ENCODE measurements around the gene SLC43A2. TPM values are rescaled to one million over a fixed set of nuclear protein-coding genes. Genes with fewer than 3 reads are reported as not detected.
A peak's percentile ranks its signal among the peaks of the same experiment; 100 is the strongest.

Gene SLC43A2
- polyA plus RNA-seq, 1 donor (not counting 4 experiments of a cell fraction or from before 2014, with no cell fraction given), result 12.7 TPM

GRCh38 chr17:1629504-1630310, 1.1 kb upstream of the SLC43A2 start:
- peak overlapping the region; percentile 74 to 76 (median 76) for H3K4me3 ChIP-seq (ENCODE audit: control insufficient read depth in 2 of 3, extremely low read depth in 1 of 3, insufficient read depth in 2 of 3, low read depth in 1 of 3, low read length in 3 of 3)
- no peaks in the 10 kb centered on the region for H3K79me2 ChIP-seq (ENCODE audit: control insufficient read depth, insufficient read depth, low read length)
- no peaks in the 10 kb centered on the region for H4K20me1 ChIP-seq (ENCODE audit: control insufficient read depth, extremely low read depth, insufficient read depth, low read length)
- H3K27ac ChIP-seq (ENCODE audit: control insufficient read depth, insufficient read depth, low read length), result no peak overlapping the region
- dilution Hi-C loops (cut with MboI; ENCODE audit: extremely low pct_ligation_motif_present, low sequenced_read_pairs), result no loop called here
- peak overlapping the region; percentile 95 for H3K4me2 ChIP-seq (ENCODE audit: control insufficient read depth, extremely low read depth, insufficient read depth, low read depth, low read length)
- H3K9me3 ChIP-seq (ENCODE audit: control insufficient read depth, low read depth, low read length), result no peaks in the 10 kb centered on the region
- peak overlapping the region; percentile 84 for H2AFZ ChIP-seq (ENCODE audit: control insufficient read depth, low read length)
- H3K9me1 ChIP-seq (ENCODE audit: control insufficient read depth, extremely low read depth, insufficient read depth, low read length), result no peaks in the 10 kb centered on the region
- H3K9ac ChIP-seq (ENCODE audit: control insufficient read depth, extremely low read depth, insufficient read depth, low read length), result peak overlapping the region; percentile 73
- H3K36me3 ChIP-seq (ENCODE audit: control insufficient read depth in 2 of 2, extremely low read depth in 1 of 2, insufficient read depth in 2 of 2, low read length in 2 of 2), result peaks cover 0 to 5% of the 10 kb centered on the region in 2 experiments
- FAIRE-seq (no peak), DNase-seq (ENCODE audit: low read depth, low spot score) (no peak)
- peaks cover 8% of the 10 kb centered on the region for H3K4me1 ChIP-seq (ENCODE audit: control insufficient read depth, extremely low read depth, insufficient read depth, low read length)
- peaks cover 6% of the 10 kb centered on the region for H3K27me3 ChIP-seq (ENCODE audit: control insufficient read depth, extremely low read depth, insufficient read depth, low read length)
- TF ChIP-seq, protein P1, sequence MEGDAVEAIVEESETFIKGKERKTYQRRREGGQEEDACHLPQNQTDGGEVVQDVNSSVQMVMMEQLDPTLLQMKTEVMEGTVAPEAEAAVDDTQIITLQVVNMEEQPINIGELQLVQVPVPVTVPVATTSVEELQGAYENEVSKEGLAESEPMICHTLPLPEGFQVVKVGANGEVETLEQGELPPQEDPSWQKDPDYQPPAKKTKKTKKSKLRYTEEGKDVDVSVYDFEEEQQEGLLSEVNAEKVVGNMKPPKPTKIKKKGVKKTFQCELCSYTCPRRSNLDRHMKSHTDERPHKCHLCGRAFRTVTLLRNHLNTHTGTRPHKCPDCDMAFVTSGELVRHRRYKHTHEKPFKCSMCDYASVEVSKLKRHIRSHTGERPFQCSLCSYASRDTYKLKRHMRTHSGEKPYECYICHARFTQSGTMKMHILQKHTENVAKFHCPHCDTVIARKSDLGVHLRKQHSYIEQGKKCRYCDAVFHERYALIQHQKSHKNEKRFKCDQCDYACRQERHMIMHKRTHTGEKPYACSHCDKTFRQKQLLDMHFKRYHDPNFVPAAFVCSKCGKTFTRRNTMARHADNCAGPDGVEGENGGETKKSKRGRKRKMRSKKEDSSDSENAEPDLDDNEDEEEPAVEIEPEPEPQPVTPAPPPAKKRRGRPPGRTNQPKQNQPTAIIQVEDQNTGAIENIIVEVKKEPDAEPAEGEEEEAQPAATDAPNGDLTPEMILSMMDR (optimal IDR thresholded peaks at IDR 0.05 in 1 of 3, IDR thresholded peaks at IDR 0.05 in 1 of 3, conservative IDR thresholded peaks at IDR 0.05 in 1 of 3; ENCODE audit: extremely low read depth in 1 of 3, insufficient read depth in 2 of 3, low read length in 3 of 3), result peak; percentile 77 to 95 (median 83)
- no peak for TF ChIP-seq EZH2 (IDR thresholded peaks at IDR 0.05; ENCODE audit: low read length)

DNA sequence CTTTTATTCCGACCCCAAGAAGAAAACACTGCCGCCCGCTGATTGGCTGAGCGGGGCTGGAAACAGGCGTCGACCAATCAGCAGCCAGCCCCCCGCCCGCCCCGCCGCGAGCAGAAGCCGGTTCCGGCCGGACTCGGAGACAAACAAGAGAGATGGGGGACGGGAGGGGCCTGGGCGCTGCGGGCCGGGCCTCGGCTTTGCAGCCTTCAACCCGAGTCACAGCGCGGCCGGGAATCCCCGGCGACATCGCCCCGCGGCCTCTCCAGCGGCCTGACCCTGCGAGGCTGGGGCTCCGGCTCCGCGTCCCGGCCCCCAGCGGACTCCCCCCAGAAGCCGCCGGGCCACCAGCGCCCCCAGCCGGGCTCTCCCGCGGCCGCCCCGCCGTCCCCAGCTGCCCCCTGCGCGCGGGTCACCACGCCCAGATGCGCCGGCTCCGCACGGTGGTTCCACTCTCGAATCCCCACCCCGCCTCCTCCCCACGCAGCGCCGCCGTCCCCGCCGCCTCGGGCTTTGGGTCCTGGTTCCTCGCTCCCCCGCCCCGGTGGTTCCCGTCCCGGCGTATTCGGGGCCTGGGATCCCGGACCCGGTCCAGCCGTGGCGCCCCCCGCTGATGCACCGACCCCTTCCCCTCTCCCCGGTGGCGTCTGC, 346 bp upstream of the SLC43A2 start:
- Histone ChIP-seq H3K4me3 (ENCODE audit: control insufficient read depth in 2 of 3, extremely low read depth in 1 of 3, insufficient read depth in 2 of 3, low read depth in 1 of 3, low read length in 3 of 3) (peak overlapping the region; percentile 74 to 76 (median 76)), H3K4me2 (ENCODE audit: control insufficient read depth, extremely low read depth, insufficient read depth, low read depth, low read length) (peak overlapping the region; percentile 95), H4K20me1 (ENCODE audit: control insufficient read depth, extremely low read depth, insufficient read depth, low read length) (no peaks in the 10 kb centered on the region), H3K79me2 (ENCODE audit: control insufficient read depth, insufficient read depth, low read length) (no peaks in the 10 kb centered on the region), H3K9me1 (ENCODE audit: control insufficient read depth, extremely low read depth, insufficient read depth, low read length) (no peaks in the 10 kb centered on the region), H3K4me1 (ENCODE audit: control insufficient read depth, extremely low read depth, insufficient read depth, low read length) (peaks cover 8% of the 10 kb centered on the region), H3K9ac (ENCODE audit: control insufficient read depth, extremely low read depth, insufficient read depth, low read length) (peak overlapping the region; percentile 73), H3K9me3 (ENCODE audit: control insufficient read depth, low read depth, low read length) (no peaks in the 10 kb centered on the region), H3K36me3 (ENCODE audit: control insufficient read depth in 2 of 2, extremely low read depth in 1 of 2, insufficient read depth in 2 of 2, low read length in 2 of 2) (peaks cover 0 to 5% of the 10 kb centered on the region in 2 experiments), H3K27me3 (ENCODE audit: control insufficient read depth, extremely low read depth, insufficient read depth, low read length) (peaks cover 6% of the 10 kb centered on the region), H3K27ac (ENCODE audit: control insufficient read depth, insufficient read depth, low read length) (peak overlapping the region; percentile 43), H2AFZ (ENCODE audit: control insufficient read depth, low read length) (peak overlapping the region; percentile 84)
- dilution Hi-C loops (cut with MboI; ENCODE audit: extremely low pct_ligation_motif_present, low sequenced_read_pairs), result no loop called here
- DNase-seq (ENCODE audit: low read depth, low spot score) (peak; percentile 66), FAIRE-seq (no peak)
- no peak for TF ChIP-seq EZH2 (IDR thresholded peaks at IDR 0.05; ENCODE audit: low read length)
- TF ChIP-seq, protein P1 (optimal IDR thresholded peaks at IDR 0.05 in 1 of 3, IDR thresholded peaks at IDR 0.05 in 1 of 3, conservative IDR thresholded peaks at IDR 0.05 in 1 of 3; ENCODE audit: extremely low read depth in 1 of 3, insufficient read depth in 2 of 3, low read length in 3 of 3), result peak in 1 of 3 experiments; percentile 52
